Thoracic aorta (tissue), 2 donors: ENCODE measurements around the gene FANCM. TPM values are rescaled to one million over a fixed set of nuclear protein-coding genes. Genes with fewer than 3 reads are reported as not detected.
"Not testable (repeated sequence)": the region's sequence is repeated elsewhere in the genome, so short reads cannot be mapped to it uniquely, and the experiment has no call there.

ENCODE experiments used
- ATAC-seq: fragments of 150-250 bp; one replicate; pipeline ENCODE4 v1.8.0; 2017; ENCODE audit warnings: low read depth; ENCODE audit not compliant: insufficient number of reproducible peaks, low FRiP score
- DNase-seq: peaks from one replicate; pipeline ENCODE4 v3.0.0-alpha.2; 2020; ENCODE audit warnings: low spot score
- H3K27ac ChIP-seq, 2 donors: fragments of 200-600 bp; sonication (generic); 1 replicate in 1 of 2; 2 replicates in 1 of 2; pipeline ENCODE4 v1.5.1; 2016; ENCODE audit warnings: mild to moderate bottlenecking in 2 of 2, moderate library complexity in 2 of 2
- H3K27me3 ChIP-seq: fragments of 200-600 bp; sonication (generic); replicated peaks from 2 replicates; pipeline ENCODE4 v1.6.0; 2016; ENCODE audit warnings: mild to moderate bottlenecking; ENCODE audit not compliant: insufficient read depth
- H3K36me3 ChIP-seq: fragments of 200-600 bp; sonication (generic); one replicate; pipeline ENCODE4 v1.5.1; 2016
- H3K4me1 ChIP-seq, 2 donors: fragments of 200-600 bp; sonication (generic); 1 replicate in 1 of 2; 2 replicates in 1 of 2; pipeline versions ENCODE4 v1.5.1 to v1.6.0; 2016; ENCODE audit warnings: low read depth in 2 of 2, mild to moderate bottlenecking in 1 of 2; ENCODE audit not compliant: control insufficient read depth in 1 of 2
- H3K4me3 ChIP-seq: fragments of 200-600 bp; sonication (generic); 2 replicates; pipeline ENCODE4 v1.5.1; 2016; ENCODE audit warnings: mild to moderate bottlenecking
- H3K9me3 ChIP-seq: fragments of 200-600 bp; sonication (generic); 2 replicates; pipeline ENCODE4 v1.5.1; 2016
- total RNA-seq, 2 donors: library from RNA; depleted of rRNA; stranded (reverse); fragments of >200 nt; gene quantifications; one replicate each; pipeline versions ENCODE4 v1.1.0 to v1.2.3, GENCODE V29; 2016
- TF ChIP-seq, protein P1 (sequence below): fragments of 200-600 bp; sonication (generic); IDR thresholded peaks from one replicate; pipeline ENCODE4 v1.5.1; 2019; ENCODE audit warnings: antibody characterized with exemption

The FANCM gene
- total RNA-seq, 2 donors from 2014 or later, result 4.3 to 10.7 TPM

DNA sequence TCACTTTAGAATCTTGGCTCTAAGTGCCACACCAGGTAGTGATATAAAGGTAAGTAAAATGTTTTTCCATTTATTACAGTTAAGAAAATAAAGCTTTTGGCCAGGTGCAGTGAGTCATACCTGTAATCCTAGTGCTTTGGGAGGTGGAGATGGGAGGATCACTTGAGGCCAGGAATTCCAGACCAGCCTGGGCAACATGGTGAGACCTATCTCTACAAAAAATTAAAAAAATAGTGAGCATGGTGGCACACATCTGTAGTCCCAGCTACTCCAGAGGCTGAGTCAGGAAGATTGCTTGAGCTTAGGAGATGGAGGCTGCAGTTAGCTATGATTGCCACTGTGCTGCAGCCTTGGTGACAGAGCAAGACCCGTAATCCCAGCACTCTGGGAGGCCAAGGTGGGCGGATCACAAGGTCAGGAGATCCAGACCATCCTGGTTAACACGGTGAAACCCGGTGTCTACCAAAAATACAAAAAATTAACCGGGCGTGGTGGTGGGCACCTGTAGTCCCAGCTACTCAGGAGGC is 5.0 kb downstream of the FANCM start:
- Histone ChIP-seq H3K4me3 (no peak overlapping the region), H3K27me3 (no peaks in the 10 kb centered on the region), H3K4me1 (peaks cover 10 to 19% of the 10 kb centered on the region in 2 donors), H3K9me3 (no peaks in the 10 kb centered on the region), H3K36me3 (no peaks in the 10 kb centered on the region), H3K27ac (no peak overlapping the region)
- TF ChIP-seq, protein P1, sequence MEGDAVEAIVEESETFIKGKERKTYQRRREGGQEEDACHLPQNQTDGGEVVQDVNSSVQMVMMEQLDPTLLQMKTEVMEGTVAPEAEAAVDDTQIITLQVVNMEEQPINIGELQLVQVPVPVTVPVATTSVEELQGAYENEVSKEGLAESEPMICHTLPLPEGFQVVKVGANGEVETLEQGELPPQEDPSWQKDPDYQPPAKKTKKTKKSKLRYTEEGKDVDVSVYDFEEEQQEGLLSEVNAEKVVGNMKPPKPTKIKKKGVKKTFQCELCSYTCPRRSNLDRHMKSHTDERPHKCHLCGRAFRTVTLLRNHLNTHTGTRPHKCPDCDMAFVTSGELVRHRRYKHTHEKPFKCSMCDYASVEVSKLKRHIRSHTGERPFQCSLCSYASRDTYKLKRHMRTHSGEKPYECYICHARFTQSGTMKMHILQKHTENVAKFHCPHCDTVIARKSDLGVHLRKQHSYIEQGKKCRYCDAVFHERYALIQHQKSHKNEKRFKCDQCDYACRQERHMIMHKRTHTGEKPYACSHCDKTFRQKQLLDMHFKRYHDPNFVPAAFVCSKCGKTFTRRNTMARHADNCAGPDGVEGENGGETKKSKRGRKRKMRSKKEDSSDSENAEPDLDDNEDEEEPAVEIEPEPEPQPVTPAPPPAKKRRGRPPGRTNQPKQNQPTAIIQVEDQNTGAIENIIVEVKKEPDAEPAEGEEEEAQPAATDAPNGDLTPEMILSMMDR, result no peak
- no peak for ATAC-seq
- DNase-seq, result no peak

DNA sequence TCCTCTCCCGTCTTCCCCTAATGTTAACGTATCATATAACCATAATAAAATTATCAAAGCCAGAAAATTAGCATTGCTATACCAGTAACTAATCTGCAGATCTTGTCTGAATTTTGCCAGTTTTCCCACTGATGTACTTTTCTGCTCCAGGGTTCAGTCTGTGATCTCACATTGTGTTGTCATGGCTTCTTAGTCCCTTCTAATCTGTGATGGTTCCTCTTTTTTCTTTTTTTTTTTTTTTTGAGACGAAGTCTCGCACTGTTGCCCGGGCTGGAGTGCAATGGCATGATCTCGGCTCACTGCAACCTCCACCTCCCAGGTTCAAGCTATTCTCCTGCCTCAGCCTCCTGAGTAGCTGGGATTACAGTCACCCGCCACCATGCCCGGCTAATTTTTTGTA is 6.4 kb downstream of the FANCM start:
- H3K27ac ChIP-seq, H3K4me3 ChIP-seq, H3K9me3 ChIP-seq, H3K4me1 ChIP-seq, H3K27me3 ChIP-seq, ATAC-seq, DNase-seq, H3K36me3 ChIP-seq: not testable (repeated sequence)

DNA sequence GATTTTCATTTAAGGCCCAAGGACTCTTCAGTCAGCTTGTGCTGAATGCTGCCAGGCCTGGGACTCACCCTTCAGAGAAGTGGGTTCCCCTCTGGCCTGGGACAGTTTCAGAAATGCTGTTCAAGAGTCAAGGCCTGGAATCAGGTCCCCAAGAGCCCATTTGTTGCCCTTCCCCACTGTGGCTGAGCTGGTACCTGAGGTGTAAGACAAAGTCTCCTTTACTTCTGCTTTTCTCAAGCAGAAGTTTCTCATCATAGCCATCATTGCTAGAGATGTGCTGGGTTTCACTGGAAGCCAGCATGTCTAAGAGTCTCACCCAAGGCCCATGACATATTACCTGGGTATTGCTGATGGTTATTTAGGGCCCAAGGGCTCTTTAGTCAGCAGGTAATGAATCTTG is 8.9 kb downstream of the FANCM start:
- TF ChIP-seq, protein P1, result no peak
- Histone ChIP-seq H3K9me3 (no peaks in the 10 kb centered on the region), H3K36me3 (no peaks in the 10 kb centered on the region), H3K4me3 (no peak overlapping the region), H3K4me1 (no peaks in the 10 kb centered on the region), H3K27me3 (no peaks in the 10 kb centered on the region), H3K27ac (no peak overlapping the region)
- DNase-seq (no peak), ATAC-seq (no peak)

DNA sequence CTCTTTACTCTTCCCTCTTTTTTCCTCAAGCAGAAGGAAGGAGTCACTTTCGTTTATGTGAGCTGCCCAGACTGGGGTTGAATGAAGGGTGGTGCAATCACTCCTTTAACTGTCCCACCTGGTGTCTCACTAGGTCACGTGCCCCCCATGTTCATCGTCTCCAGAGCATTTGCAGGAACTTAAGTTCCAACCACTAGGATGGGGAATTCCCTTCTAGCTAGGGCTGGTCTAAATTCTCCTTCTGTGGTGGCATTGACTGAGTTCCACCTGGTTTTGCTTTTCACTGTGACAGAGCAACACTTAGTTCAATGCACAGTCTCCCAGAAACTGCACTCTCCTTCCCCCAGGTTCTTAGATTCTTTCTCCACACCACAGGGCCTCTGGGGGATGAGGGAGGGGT is 9.5 kb downstream of the FANCM start:
- Histone ChIP-seq H3K4me3 (no peak overlapping the region), H3K36me3 (no peaks in the 10 kb centered on the region), H3K9me3 (no peaks in the 10 kb centered on the region), H3K27me3 (no peaks in the 10 kb centered on the region), H3K27ac (no peak overlapping the region), H3K4me1 (no peaks in the 10 kb centered on the region)
- TF ChIP-seq, protein P1, result no peak
- ATAC-seq (no peak), DNase-seq (no peak)

DNA sequence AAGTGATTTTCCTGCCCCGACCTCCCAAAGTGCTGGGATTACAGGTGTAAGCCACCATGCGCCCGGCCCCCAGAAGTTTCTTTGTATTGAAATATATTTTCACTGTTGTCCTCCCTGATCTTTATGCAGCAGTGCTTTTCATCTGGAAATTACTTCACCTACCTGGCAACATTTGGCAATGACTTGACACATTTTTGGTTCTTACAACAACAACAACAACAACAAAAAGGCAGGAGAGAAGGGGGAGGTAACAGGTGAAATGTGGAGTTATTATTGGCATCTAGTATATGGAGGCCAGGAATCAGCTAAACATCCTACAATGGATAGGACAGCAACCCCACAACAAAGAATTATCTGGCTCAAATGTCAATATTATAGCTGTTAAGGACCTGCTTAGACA is 13.9 kb downstream of the FANCM start:
- Histone ChIP-seq H3K36me3 (no peaks in the 10 kb centered on the region), H3K4me3 (no peak overlapping the region), H3K27me3 (no peaks in the 10 kb centered on the region), H3K27ac (no peak overlapping the region), H3K4me1 (no peaks in the 10 kb centered on the region), H3K9me3 (no peaks in the 10 kb centered on the region)
- DNase-seq, result no peak
- ATAC-seq, result no peak
- TF ChIP-seq, protein P1, result no peak

DNA sequence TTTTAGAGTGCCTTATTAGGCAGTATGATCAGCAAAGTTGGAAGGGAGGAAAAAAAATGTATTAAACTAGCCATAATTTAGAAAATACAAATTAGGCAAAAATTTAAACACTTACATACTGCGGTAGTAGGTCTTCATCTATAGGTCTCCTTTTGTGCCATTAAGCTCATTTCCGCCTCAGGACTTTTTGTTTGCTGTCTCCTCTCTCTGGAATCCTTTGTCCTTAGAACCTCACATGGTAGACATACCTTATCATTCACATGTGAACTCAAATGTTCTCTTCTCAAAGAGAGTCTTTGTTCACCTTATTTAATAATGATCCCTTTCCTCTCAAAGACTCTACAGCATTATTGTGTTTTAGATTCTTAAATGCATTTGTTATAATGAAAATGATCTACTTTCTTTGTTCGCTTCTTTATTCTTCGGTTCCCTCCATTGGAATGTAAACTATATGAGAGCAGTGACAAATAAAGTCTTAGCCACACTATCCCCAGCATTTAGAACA is 14.7 kb downstream of the FANCM start:
- DNase-seq, result no peak
- no peaks in the 10 kb centered on the region for H3K36me3 ChIP-seq
- no peaks in the 10 kb centered on the region for H3K4me1 ChIP-seq
- no peaks in the 10 kb centered on the region for H3K27me3 ChIP-seq
- no peak overlapping the region for H3K4me3 ChIP-seq
- ATAC-seq, result no peak
- H3K27ac ChIP-seq, result no peak overlapping the region
- TF ChIP-seq, protein P1, result no peak
- no peaks in the 10 kb centered on the region for H3K9me3 ChIP-seq
